Astrocyte of the cerebellum (primary cell): ENCODE data around the gene GCNT1.
"Not testable (repeated sequence)": the region's sequence is repeated elsewhere in the genome, so short reads cannot be mapped to it uniquely, and the experiment has no call there.

Experiments used
- DNase-seq: peaks from one replicate; pipeline ENCODE4 v3.0.0-alpha.2; 2011; ENCODE audit warnings: low read depth
- H3K4me3 ChIP-seq: 2 replicates; pipeline ENCODE4 v1.5.1; 2011; ENCODE audit warnings: mild to moderate bottlenecking, low read depth, low read length, moderate library complexity
- CTCF ChIP-seq: IDR thresholded peaks from 2 replicates; pipeline ENCODE4 v1.5.1; 2012; ENCODE audit warnings: low read length, low read depth, moderate library complexity, mild to moderate bottlenecking; ENCODE audit errors: missing control alignments
- in situ Hi-C: cut with HindIII; loops from 2 replicates; pipeline ENCODE4 v1.10.0; 2017; ENCODE audit warnings: low sequenced_read_pairs

GCNT1 gene

GRCh38 chr9:76431601-76432000 lies 27.4 kb upstream of the GCNT1 start:
- H3K4me3 ChIP-seq, result no peak overlapping the region
- TF ChIP-seq CTCF, result no peak
- in situ Hi-C loops, result no loop called here
- no peak for DNase-seq

- in situ Hi-C loops, result no loop called here
- DNase-seq, result no peak
- no peak overlapping the region for H3K4me3 ChIP-seq
- TF ChIP-seq CTCF, result peak; percentile 5
Measured at GRCh38 chr9:76433406-76433805, 25.6 kb upstream of the GCNT1 start.

GRCh38 chr9:76433836-76434235 lies 25.1 kb upstream of the GCNT1 start:
- in situ Hi-C loops, result no loop called here
- DNase-seq, result no peak

GRCh38 chr9:76434897-76435296 lies 24.1 kb upstream of the GCNT1 start:
- in situ Hi-C loops, H3K4me3 ChIP-seq, DNase-seq: not testable (repeated sequence)

More at GRCh38 chr9:76433836-76434235, 25.1 kb upstream of the GCNT1 start:
- no peak for TF ChIP-seq CTCF
- no peak overlapping the region for H3K4me3 ChIP-seq

GRCh38 chr9:76437017-76437699 lies 21.8 kb upstream of the GCNT1 start:
- H3K4me3 ChIP-seq, DNase-seq, in situ Hi-C loops: not testable (repeated sequence)

- H3K4me3 ChIP-seq, result no peak overlapping the region
- in situ Hi-C loops, result no loop called here
- DNase-seq, result no peak
- no peak for TF ChIP-seq CTCF
Measured at GRCh38 chr9:76438841-76439588, 20.0 kb upstream of the GCNT1 start.

GRCh38 chr9:76441551-76442322 lies 17.2 kb upstream of the GCNT1 start:
- in situ Hi-C loops, result no loop called here
- no peak for TF ChIP-seq CTCF
- H3K4me3 ChIP-seq, result no peak overlapping the region
- peak; percentile 78 for DNase-seq
